NCI-H510A treated with DMSO at 0.1 percent for 48 hours (cell line): ENCODE measurements around the gene RNF213.
"Not testable (repeated sequence)": the region's sequence is repeated elsewhere in the genome, so short reads cannot be mapped to it uniquely, and the experiment has no call there.

ENCODE experiments used
- DNase-seq: peaks from one replicate; lab custom pipeline; 2025; lab: John Stamatoyannopoulos, UW

Gene RNF213

DNA sequence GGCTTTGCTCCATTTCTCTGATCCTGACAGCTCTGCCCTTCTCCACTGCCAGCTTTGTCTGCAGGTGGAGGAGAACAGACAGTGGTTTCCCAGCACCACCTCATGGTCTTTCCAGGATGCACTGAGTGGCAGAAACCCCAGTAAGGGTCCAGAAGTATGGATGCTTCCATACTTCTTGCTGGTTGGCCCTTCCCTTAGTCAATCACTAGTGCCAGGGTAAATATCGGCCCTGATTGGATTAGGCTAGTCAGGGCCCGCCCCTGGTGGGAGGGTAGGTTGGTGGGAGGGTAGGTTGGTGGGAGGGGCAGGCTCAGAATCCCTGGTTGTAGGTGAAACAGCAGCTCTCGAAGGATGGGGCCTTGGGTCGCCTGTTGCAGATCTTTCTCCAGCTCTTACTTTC is 10.2 kb downstream of the RNF213 start:
- DNase-seq = no peak

- no peak for DNase-seq
Observed at GRCh38 chr17:80272366-80272765, 11.7 kb downstream of the RNF213 start.

DNA sequence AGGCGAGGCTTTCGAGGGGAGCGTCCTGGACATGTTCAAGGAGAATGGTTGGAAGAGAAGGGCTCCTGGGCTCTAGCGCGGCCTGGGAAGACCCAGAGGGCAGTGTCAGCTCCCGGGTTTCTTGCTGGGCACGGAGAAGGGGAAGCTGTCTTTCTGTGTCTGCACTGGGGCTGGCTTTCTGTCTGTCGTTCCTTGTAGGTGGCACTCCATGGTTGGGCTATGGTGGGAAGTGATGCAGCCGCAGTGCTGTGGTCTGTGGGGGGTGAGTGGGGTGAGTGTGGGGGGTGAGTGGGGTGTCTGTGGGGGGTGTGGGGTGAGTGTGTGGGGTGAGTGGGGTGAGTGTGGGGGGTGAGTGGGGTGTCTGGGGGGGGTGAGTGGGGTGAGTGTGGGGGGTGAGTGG is 13.7 kb downstream of the RNF213 start:
- no peak for DNase-seq

GRCh38 chr17:80274871-80275449 is 14.3 kb downstream of the RNF213 start:
- DNase-seq = no peak

- DNase-seq = not testable (repeated sequence)
Observed at GRCh38 chr17:80275857-80276256, 15.2 kb downstream of the RNF213 start.

GRCh38 chr17:80277751-80278671 is 17.4 kb downstream of the RNF213 start:
- DNase-seq = no peak

GRCh38 chr17:80279895-80280294 is 19.2 kb downstream of the RNF213 start:
- DNase-seq = no peak

DNA sequence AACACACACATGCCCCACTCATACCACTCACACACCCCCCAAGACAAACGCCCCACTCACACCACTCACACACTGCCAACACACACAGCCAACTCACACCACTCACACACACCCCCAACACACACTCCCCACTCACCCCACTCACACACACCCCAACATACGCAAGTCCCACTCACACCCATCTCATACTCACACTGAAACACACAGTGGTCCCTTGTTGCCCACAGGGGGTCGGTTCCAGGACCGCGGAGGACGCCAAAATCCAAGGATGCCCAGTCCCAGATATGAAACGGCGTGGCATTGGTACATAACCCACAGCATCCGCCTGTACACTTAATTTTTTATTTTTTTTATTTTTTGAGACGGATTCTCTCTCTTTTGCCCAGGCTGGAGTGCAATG is 20.9 kb downstream of the RNF213 start:
- no peak for DNase-seq

DNA sequence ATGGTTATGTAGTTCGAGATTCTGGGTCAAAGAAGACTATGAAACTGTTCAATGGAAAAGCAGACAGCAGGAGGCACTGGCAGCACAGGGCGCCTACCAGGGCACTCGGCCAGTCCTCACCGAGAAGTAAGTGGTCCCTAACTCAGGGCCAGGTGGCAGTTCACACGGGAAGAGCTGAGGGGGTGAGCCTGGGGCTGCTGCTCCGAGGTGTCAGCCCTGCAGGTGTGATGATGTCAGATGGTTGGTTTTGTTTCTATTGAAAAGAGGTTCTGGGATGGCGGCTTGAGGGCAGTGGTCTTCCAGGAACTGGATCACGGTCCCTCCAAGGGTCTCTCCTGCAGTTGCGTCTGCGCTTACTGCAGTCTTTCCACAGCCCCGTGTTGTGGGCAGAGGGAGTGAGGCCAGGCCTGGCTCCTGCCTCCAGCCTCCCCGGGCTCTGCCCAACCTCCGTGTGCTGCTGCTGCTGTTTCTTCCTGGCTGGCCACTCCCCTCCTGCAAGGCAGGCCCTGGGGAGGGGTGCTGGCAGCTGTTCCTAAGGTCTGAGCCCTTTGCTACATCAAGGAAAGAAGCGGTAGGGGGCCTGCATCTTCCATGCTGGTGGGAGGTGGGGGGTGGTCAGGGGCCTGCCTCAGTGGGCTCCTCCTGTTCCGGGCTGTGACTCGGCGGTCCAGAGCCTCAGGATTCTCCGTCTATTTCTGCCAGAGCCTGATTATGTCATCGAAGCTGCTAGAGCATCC is 22.6 kb downstream of the RNF213 start:
- peak; percentile 69 for DNase-seq

DNA sequence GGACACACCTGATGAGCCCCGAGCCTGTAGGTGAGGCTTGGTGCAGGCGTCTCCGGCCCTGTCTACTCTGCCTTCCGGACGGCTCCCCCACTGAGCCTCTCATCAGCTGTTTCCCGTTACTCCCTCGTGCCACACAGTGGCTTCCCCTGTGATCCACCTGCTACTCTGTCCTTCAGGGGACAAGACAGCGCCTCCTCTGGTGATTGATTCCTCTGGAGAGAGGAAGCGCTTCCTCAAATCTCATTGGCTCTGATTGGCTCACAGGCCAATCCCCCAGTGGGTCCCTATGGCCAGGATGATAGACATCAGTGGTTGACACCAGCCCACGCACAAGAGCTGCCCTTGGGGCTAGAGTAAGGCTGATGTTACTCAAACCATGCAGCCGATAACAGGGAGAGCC is 24.0 kb downstream of the RNF213 start:
- DNase-seq = no peak

- no peak for DNase-seq
Observed at GRCh38 chr17:80285237-80285920, 24.7 kb downstream of the RNF213 start.

DNA sequence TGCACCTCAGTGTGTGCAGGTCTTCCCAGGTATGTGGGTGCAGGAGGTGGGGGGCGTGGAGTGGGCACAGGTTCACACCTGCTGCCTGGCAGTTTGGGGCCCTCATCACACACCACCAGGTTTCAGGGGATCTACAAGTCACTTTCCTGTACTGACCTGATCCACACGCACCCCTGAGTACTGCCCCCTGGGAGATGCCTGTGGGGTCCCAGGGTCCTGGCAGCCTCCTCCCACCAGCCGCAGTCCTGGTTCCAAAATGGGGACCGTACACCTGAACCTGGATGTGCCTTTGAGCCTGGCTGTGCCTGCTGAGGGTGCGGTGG is 25.9 kb downstream of the RNF213 start:
- DNase-seq = no peak

DNA sequence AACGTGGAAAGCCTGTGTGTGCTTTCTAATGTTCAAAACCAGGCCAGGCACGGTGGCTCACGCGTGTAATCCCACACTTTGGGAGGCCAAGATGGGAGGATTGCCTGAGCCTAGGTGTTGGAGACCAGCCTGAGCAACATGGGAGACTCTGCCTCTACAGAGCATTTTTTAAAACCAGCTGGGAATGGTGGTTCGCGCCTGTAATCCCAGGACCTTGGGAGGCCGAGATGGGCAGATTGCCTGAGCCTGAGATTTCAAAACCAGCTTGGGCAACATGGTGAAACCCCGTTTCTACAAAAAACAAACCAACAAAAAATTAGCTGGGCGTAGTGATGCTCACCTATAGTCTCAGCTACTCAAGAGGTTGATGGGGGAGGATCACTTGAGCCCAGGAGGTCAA is 26.4 kb downstream of the RNF213 start:
- no peak for DNase-seq

DNA sequence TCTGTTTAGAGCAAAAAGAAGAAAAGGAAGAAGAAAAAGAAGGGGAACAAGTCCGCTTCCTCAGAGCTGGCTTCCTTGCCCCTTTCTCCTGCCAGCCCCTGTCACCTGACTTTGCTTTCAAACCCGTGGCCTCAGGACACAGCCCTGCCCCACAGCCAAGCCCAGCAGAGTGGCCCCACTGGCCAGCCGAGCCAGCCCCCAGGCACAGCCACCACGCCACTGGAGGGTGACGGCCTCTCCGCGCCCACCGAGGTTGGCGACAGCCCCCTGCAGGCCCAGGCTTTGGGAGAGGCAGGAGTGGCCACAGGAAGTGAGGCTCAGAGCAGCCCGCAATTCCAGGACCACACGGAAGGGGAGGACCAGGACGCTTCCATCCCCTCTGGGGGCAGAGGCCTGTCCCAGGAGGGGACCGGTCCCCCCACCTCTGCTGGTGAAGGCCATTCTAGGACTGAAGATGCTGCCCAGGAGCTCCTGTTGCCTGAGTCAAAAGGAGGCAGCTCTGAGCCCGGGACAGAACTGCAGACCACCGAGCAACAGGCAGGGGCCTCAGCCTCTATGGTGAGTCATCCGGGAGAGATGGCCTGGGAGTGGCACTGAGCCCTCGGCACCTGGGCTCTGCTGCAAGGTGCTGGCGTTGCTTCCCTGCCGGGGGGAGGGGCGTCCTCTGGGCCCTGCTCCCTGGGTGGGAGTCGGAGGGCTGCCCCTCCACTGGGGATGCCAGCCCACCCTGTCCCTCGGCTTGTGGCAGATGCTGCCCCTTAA is 27.3 kb downstream of the RNF213 start:
- DNase-seq = no peak

- DNase-seq = no peak
Observed at GRCh38 chr17:80289616-80290015, 29.0 kb downstream of the RNF213 start.

GRCh38 chr17:80290156-80290555 is 29.5 kb downstream of the RNF213 start:
- no peak for DNase-seq

DNA sequence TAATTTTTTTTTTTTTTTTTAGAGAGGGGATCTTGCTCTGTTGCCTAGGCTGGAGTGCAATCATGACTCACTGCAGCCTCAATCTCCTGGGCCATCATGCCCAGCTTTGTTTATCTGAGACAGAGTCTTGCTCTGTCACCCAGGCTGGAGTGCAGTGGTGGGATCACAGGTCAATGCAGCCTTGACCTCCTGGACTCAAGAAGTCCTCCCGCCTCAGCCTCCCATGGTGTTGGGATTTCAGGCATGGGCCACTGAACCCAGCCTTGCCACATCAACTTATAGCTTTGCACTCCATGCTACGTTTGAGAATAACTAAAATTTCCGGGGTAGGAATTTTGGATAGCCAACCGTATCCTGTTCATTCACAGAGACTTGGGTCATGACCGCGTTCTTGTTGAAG is 30.6 kb downstream of the RNF213 start:
- DNase-seq = no peak

DNA sequence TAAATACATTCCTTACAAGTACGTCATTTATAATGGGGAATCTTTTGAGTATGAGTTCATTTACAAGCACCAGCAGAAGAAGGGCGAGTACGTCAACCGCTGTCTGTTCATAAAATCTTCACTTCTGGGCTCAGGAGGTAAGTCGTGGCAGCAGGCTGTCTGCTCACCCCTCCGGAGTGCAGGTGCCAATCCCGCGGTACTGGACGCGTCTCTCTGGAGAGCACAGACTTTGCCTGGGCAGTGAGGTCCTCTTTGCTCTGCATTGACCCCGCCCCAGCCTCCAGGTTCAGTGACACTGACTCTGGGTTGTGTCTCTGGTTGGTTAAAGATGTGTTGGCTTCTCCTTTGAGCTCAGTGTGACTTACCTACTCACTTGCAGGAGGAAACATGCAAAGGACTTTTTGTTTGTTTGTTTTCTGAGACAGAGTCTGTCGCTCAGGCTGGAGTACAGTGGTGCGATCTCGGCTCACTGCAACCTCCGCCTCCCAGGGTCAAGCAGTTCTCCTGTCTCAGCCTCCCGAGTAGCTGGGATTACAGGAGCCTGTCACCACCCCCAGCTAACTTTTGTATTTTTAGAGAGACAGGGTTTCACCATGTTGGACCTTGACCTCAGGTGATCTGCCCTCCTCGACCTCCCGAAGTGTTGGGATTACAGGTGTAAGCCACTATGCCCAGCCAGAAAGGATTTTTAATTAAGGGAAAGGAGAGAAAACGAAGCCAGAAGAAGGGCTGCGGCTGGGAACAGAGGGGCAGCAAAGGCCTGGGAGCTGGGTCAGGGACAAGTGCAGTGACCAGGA is 31.2 kb downstream of the RNF213 start:
- no peak for DNase-seq

DNA sequence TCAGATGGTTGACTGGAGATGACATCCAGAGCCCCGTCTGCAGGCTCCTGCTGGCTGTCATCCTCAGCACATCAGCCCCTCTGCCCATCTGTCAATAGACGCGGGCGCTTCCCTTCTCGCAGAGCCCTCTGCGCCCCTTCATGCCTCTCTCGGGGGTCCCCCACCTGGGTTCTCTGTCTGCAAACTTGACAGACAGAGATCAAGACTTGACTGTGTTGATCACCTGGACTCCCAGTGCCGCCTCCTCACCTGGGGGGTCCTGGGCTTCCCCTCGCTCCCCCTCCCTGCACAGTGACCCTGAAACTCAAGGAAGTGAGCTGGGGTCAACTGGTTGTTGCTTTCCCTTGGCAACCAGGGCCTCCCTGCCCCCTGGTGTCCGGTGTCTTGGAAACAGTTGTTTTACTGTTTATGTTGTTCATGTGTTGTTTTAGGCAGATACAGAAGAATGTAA is 31.9 kb downstream of the RNF213 start:
- DNase-seq = no peak

DNA sequence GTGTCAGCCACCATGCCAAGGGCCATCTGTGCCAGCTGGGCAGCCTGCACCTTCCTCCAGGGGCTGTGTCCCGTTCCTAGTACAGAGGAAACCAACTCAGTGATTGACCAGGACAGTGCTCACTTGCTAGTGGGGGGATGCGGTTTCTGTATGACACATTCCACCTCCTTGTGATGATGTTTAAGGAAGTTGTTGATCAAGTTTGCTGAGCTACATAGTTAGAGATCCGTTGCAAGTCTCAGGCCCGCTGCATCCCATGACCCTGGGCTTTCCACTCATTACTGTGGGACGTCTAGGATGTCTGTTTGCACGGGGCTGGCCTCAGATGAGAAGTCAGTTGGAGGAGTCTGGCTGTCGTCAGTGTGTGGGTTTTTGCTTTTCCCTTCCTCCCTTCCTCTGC is 33.6 kb downstream of the RNF213 start:
- no peak for DNase-seq

DNA sequence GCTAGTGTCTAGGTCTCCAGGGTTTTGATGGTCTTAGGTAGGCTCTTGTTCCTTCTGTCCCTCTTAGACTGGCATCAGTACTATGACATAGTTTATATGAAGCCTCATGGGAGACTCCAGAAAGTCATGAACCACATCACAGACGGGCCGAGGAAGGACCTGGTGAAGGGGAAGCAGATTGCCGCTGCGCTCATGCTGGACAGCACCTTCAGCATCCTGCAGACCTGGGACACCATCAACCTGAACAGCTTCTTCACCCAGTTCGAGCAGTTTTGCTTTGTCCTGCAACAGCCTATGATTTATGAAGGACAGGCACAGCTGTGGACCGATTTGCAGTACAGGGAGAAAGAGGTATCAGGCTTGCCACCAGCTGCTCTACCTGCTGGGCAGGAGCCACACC is 34.0 kb downstream of the RNF213 start:
- DNase-seq = no peak
